Hepatocyte (in vitro differentiated cells): ENCODE results near the gene RASSF1. TPM values are rescaled to one million over a fixed set of nuclear protein-coding genes. Genes with fewer than 3 reads are reported as not detected.

Experiments
- DNase-seq: peaks from one replicate; pipeline ENCODE4 v3.0.0-alpha.2; 2016; ENCODE audit warnings: low spot score
- H2AFZ ChIP-seq: fragments of 200-600 bp; sonication (generic); 2 replicates; pipeline ENCODE4 v1.6.0; 2016; ENCODE audit warnings: antibody characterized with exemption, mild to moderate bottlenecking
- H3K27ac ChIP-seq: fragments of 200-600 bp; sonication (generic); 2 replicates; pipeline ENCODE4 v1.5.1; 2016; ENCODE audit warnings: mild to moderate bottlenecking
- H3K27me3 ChIP-seq: fragments of 200-600 bp; sonication (generic); 2 replicates; pipeline ENCODE4 v1.6.1; 2016
- H3K36me3 ChIP-seq: fragments of 200-600 bp; sonication (generic); replicated peaks from 2 replicates; pipeline ENCODE4 v1.5.1; 2016; ENCODE audit warnings: low read depth; ENCODE audit not compliant: insufficient read depth
- H3K4me1 ChIP-seq: fragments of 200-600 bp; sonication (generic); 2 replicates; pipeline ENCODE4 v1.5.1; 2016; ENCODE audit warnings: mild to moderate bottlenecking, moderate library complexity; ENCODE audit not compliant: insufficient read depth
- H3K4me2 ChIP-seq: fragments of 200-600 bp; sonication (generic); 2 replicates; pipeline ENCODE4 v1.6.0; 2016
- H3K4me3 ChIP-seq: fragments of 200-600 bp; sonication (generic); 2 replicates; pipeline ENCODE4 v1.5.1; 2016; ENCODE audit warnings: mild to moderate bottlenecking
- H3K79me2 ChIP-seq: fragments of 200-600 bp; sonication (generic); 2 replicates; pipeline ENCODE4 v1.6.0; 2017; ENCODE audit warnings: mild to moderate bottlenecking
- H3K9me2 ChIP-seq: fragments of 200-600 bp; sonication (generic); replicated peaks from 2 replicates; pipeline ENCODE4 v1.6.0; 2017; ENCODE audit warnings: mild to moderate bottlenecking; ENCODE audit not compliant: insufficient read depth
- H3K9me3 ChIP-seq: fragments of 200-600 bp; sonication (generic); 2 replicates; pipeline ENCODE4 v1.5.1; 2016; ENCODE audit warnings: low read depth, mild to moderate bottlenecking
- H4K20me1 ChIP-seq: fragments of 200-600 bp; sonication (generic); 2 replicates; pipeline ENCODE4 v1.6.0; 2016; ENCODE audit warnings: mild to moderate bottlenecking; ENCODE audit not compliant: insufficient read depth, poor library complexity, severe bottlenecking
- CTCF ChIP-seq: fragments of 200-600 bp; sonication (generic); IDR thresholded peaks from 2 replicates; pipeline ENCODE4 v1.5.1; 2016; ENCODE audit warnings: antibody characterized with exemption, mild to moderate bottlenecking; ENCODE audit not compliant: poor library complexity
- EZH2 ChIP-seq: fragments of 200-600 bp; sonication (generic); IDR thresholded peaks from 2 replicates; pipeline ENCODE4 v1.6.1; 2016; ENCODE audit warnings: antibody characterized with exemption, mild to moderate bottlenecking, borderline replicate concordance
- EZH2phosphoT487 ChIP-seq: fragments of 200-600 bp; sonication (generic); IDR thresholded peaks from one replicate; pipeline ENCODE4 v1.6.1; 2018; ENCODE audit warnings: antibody characterized with exemption, mild to moderate bottlenecking, low read depth, moderate library complexity; ENCODE audit not compliant: unreplicated experiment, severe bottlenecking
- WGBS: methylation state at CpG from one replicate; pipeline ENCODE4 v1.1.6; 2016; ENCODE audit warnings: low lambda C conversion rate; ENCODE audit errors: missing lambda C conversion rate; 5-methylcytosine and 5-hydroxymethylcytosine counted together
- polyA plus RNA-seq: library from polyadenylated mRNA; unstranded; fragments of >200 nt; fragmentation: Nextera tagmentation; extraction: Ambion mirVana; gene quantifications from 2 replicates; pipeline ENCODE4 v1.2.1, GENCODE V29; 2016
- total RNA-seq: library from RNA; depleted of rRNA; stranded (reverse); fragments of >200 nt; gene quantifications from 2 replicates; pipeline ENCODE4 v1.2.3, GENCODE V29; 2014

The RASSF1 gene
- total and polyA plus RNA-seq, 2 experiments from 2014 or later = 11.3 to 22.9 TPM

- Histone ChIP-seq H3K9me3 (no peaks in the 10 kb centered on the region), H2AFZ (no peak overlapping the region), H3K4me2 (no peak overlapping the region), H4K20me1 (no peaks in the 10 kb centered on the region), H3K36me3 (no peaks in the 10 kb centered on the region), H3K27ac (peak overlapping the region; percentile 20), H3K4me3 (no peak overlapping the region), H3K4me1 (peaks cover 25% of the 10 kb centered on the region), H3K79me2 (peaks cover 20% of the 10 kb centered on the region), H3K9me2 (no peaks in the 10 kb centered on the region), H3K27me3 (no peaks in the 10 kb centered on the region)
- TF ChIP-seq CTCF (peak; percentile 64), EZH2 (no peak)
- DNase-seq = peak; percentile 85
- 29% methylated on average over 14 of the region's 14 CpGs for WGBS
These were observed 6.7 kb upstream of the RASSF1 start for GRCh38 chr3:50347187-50347813.

GRCh38 chr3:50345586-50346234 is 5.1 kb upstream of the RASSF1 start, which contains the start of gene ZMYND10:
TSS of gene ZMYND10 (minus strand) at chr3:50345732. CDS start at chr3:50345579, 153 bp downstream.
- Histone ChIP-seq H3K4me2 (peak within 1 kb of the TSS; percentile 98), H3K4me1 (peaks cover 23% of the 10 kb centered on the region), H3K36me3 (no peaks in the 10 kb centered on the region), H3K4me3 (peak within 1 kb of the TSS; percentile 38), H3K27me3 (peaks cover 13% of the 10 kb centered on the region), H3K9me2 (no peaks in the 10 kb centered on the region), H4K20me1 (no peaks in the 10 kb centered on the region), H2AFZ (peak within 1 kb of the TSS; percentile 74), H3K27ac (no peak within 1 kb of the TSS), H3K9me3 (no peaks in the 10 kb centered on the region), H3K79me2 (peaks cover 11% of the 10 kb centered on the region)
- TF ChIP-seq EZH2 (no peak), EZH2phosphoT487 (no peak), CTCF (no peak)
- WGBS = 17% methylated on average over 44 of the region's 45 CpGs
- peak; percentile 66 for DNase-seq

GRCh38 chr3:50345008-50345407 is 4.4 kb upstream of the RASSF1 start:
- no peak overlapping the region for H2AFZ ChIP-seq
- WGBS = 57% methylated on average over 6 of the region's 8 CpGs

More at GRCh38 chr3:50345008-50345407, 4.4 kb upstream of the RASSF1 start:
- Histone ChIP-seq H3K4me1 (peaks cover 25% of the 10 kb centered on the region), H3K27me3 (peaks cover 20% of the 10 kb centered on the region), H3K4me3 (no peak overlapping the region), H3K4me2 (peak overlapping the region; percentile 98), H3K79me2 (peaks cover 8% of the 10 kb centered on the region), H3K36me3 (no peaks in the 10 kb centered on the region), H3K9me2 (no peaks in the 10 kb centered on the region), H3K9me3 (no peaks in the 10 kb centered on the region), H4K20me1 (no peaks in the 10 kb centered on the region), H3K27ac (no peak overlapping the region)
- TF ChIP-seq CTCF (no peak), EZH2 (no peak), EZH2phosphoT487 (no peak)
- no peak for DNase-seq
